ENCODE data around the gene THSD1.
"Not testable (repeated sequence)": the region's sequence is repeated elsewhere in the genome, so short reads cannot be mapped to it uniquely, and the experiment has no call there.

THSD1 gene

GRCh38 chr13:52356327-52356726, 49.6 kb downstream of the THSD1 start:
- DNase-seq (ENCODE audit: low spot score): no peak

DNA sequence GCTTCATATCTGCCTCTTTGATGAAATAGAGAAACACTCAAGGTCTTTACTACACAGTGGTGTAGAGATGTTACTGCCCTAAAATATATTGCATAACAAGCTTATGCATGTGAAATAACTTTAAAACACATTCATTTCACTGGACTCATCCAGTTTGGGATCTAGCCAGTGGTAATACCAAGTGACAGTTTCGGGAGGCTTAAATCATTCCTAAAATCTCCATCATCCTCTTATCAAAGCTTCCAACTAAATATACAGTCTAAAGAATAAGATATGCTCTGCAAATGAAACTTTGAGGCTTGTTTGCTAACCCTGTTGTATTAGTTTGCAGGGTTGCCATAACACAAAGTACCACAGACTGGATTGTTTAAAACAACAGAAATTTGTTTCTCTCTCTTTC, 52.8 kb downstream of the THSD1 start:
- no peak for DNase-seq (ENCODE audit: low spot score)

GRCh38 chr13:52348983-52349780, 56.8 kb downstream of the THSD1 start:
- no peak for DNase-seq (ENCODE audit: low spot score)

DNA sequence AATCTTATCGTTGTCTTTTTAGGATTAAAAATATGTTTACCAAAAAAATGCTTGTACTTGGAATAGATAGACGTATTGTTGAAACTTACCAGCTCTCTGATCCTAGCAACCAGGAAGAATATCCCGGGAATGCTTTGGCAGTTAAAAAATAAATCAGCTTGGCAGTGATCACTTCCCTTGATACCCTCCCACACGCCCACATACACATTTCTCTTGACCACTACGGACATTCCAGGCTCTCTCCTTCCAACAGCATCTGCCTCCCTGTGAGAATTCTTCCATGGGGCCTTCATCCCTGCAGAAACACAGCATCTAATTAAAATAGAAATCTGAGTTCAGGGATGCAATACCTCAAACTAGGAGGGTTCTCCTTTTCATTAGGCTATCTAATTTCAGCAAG, 57.9 kb downstream of the THSD1 start:
- DNase-seq (ENCODE audit: low spot score): no peak

DNA sequence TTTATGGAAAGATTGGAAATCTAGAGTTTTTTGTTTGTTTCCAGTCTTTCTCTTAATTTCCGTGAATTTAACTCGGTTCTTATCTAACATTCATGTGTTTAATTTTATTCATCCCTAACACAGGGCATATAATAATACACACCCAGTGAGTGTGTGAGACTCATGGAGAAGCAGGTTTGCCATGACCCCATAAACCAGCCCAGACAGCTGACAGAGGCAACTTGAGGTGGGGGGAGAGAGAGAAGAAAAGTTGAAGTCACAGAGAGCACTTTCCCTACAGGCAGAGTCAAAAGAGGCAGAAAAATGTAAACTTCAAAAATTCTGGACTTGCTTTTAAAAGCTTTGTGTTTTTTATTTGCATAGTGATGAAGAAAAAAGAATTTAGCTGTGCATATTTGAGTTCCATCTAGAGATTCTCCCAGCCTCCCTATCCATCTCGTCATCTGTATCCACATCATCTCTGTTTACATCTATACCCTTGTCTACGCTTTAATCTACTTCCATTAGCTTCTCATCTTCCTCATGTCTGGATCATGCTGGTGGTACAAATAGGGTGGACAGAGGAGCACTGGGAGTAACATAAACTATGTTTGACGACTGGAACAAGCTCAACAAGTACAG, 60.2 kb downstream of the THSD1 start:
- DNase-seq (ENCODE audit: low spot score): no peak

DNA sequence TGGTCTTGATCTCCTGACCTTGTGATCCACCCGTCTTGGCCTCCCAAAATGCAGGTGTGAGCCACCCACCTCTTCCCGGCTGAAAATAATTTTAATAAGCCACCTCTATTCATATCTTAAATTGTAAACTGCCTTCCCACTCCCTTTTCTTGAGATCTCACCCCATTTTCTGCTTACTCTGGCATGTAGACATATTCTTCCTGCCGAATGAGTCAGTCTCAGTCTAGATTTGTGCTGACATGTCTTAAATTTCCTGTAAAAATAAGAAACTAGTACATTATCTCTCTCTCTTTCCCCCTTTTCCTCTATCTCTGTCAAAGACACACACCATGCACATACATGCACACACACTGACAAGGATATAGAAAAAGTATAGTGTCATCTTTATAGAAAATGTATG, 60.9 kb downstream of the THSD1 start:
- DNase-seq (ENCODE audit: low spot score): no peak

DNA sequence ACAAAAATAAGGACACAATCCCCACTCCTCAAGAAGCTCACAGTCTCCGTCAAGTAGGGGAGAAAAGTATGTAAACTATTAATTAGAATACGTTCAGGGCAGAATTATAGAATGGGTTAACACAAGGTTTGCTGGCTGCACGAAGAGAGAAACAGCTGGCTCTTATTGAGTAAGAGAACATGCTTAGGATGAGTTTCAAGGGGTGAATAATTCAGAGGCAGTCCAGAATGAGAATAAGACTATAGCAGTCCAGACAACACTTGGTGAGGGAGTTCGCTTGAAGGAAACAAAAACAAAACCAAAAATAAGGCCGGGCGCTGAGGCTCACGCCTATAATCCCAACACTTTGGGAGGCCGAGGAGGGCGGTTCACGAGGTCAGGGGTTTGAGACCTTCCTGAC, 61.9 kb downstream of the THSD1 start:
- DNase-seq (ENCODE audit: low spot score): no peak

- not testable (repeated sequence) for DNase-seq (ENCODE audit: low spot score)
Measured at GRCh38 chr13:52342203-52342602, 63.8 kb downstream of the THSD1 start.

GRCh38 chr13:52337828-52338455, 68.0 kb downstream of the THSD1 start:
- DNase-seq (ENCODE audit: low spot score): not testable (repeated sequence)

GRCh38 chr13:52334107-52334506, 71.9 kb downstream of the THSD1 start:
- DNase-seq (ENCODE audit: low spot score): not testable (repeated sequence)

GRCh38 chr13:52331844-52332243, 74.1 kb downstream of the THSD1 start:
- not testable (repeated sequence) for DNase-seq (ENCODE audit: low spot score)

Data from globus pallidus (tissue), 1 donor.